H9 (cell line): ENCODE results near the gene PRR33. TPM values are rescaled to one million over a fixed set of nuclear protein-coding genes. Genes with fewer than 3 reads are reported as not detected.

ENCODE experiments used
- DNase-seq: peaks from one replicate; pipeline ENCODE4 v3.0.0-alpha.2; 2017
- H2AFZ ChIP-seq: one replicate; pipeline ENCODE4 v1.6.1; 2013; ENCODE audit warnings: mild to moderate bottlenecking, low read length, control low read depth, moderate library complexity
- H2AK5ac ChIP-seq: 2 replicates; pipeline ENCODE4 v1.6.1; 2013; ENCODE audit warnings: low read length, control low read depth, mixed read lengths; ENCODE audit not compliant: insufficient read length
- H2BK120ac ChIP-seq: one replicate; pipeline ENCODE4 v1.6.1; 2013; ENCODE audit warnings: low read depth, mild to moderate bottlenecking, low read length, control low read depth, inconsistent platforms; ENCODE audit not compliant: poor library complexity, severe bottlenecking
- H2BK12ac ChIP-seq: 2 replicates; pipeline ENCODE4 v1.6.1; 2013; ENCODE audit warnings: low read length, control low read depth, mixed read lengths, low read depth; ENCODE audit not compliant: insufficient read length
- H2BK15ac ChIP-seq: 2 replicates; pipeline ENCODE4 v1.6.1; 2013; ENCODE audit warnings: low read depth, low read length, control low read depth
- H2BK20ac ChIP-seq: one replicate; pipeline ENCODE4 v1.6.1; 2013; ENCODE audit warnings: low read depth, mild to moderate bottlenecking, low read length, control low read depth, inconsistent platforms; ENCODE audit not compliant: poor library complexity, severe bottlenecking
- H2BK5ac ChIP-seq: 2 replicates; pipeline ENCODE4 v1.6.1; 2013; ENCODE audit warnings: low read length, control low read depth, mixed read lengths; ENCODE audit not compliant: insufficient read length
- H3K14ac ChIP-seq: 2 replicates; pipeline ENCODE4 v1.6.1; 2013; ENCODE audit warnings: low read length, control low read depth; ENCODE audit not compliant: insufficient read depth
- H3K18ac ChIP-seq: 2 replicates; pipeline ENCODE4 v1.6.1; 2013; ENCODE audit warnings: low read depth, mild to moderate bottlenecking, mixed read lengths, low read length, control low read depth; ENCODE audit not compliant: insufficient read length
- H3K23ac ChIP-seq: 2 replicates; pipeline ENCODE4 v1.6.1; 2013; ENCODE audit warnings: low read length, control low read depth, mixed read lengths, low read depth; ENCODE audit not compliant: insufficient read length
- H3K23me2 ChIP-seq: 2 replicates; pipeline ENCODE4 v1.6.1; 2013; ENCODE audit warnings: low read depth, mild to moderate bottlenecking, mixed read lengths, low read length, control low read depth; ENCODE audit not compliant: insufficient read length, poor library complexity, severe bottlenecking
- H3K27ac ChIP-seq: 2 replicates; pipeline ENCODE4 v1.5.1; 2013; ENCODE audit warnings: low read length, control low read depth, mixed read lengths, low read depth; ENCODE audit not compliant: insufficient read length
- H3K27me3 ChIP-seq: 2 replicates; pipeline ENCODE4 v1.6.1; 2013; ENCODE audit warnings: low read length, control low read depth, inconsistent platforms; ENCODE audit not compliant: insufficient read depth
- H3K4ac ChIP-seq: 2 replicates; pipeline ENCODE4 v1.6.1; 2013; ENCODE audit warnings: low read depth, mild to moderate bottlenecking, control low read depth, inconsistent platforms, low read length, moderate library complexity
- H3K4me1 ChIP-seq: 2 replicates; pipeline ENCODE4 v1.6.1; 2013; ENCODE audit warnings: low read length, control low read depth, inconsistent platforms; ENCODE audit not compliant: insufficient read depth
- H3K4me2 ChIP-seq: 2 replicates; pipeline ENCODE4 v1.6.1; 2013; ENCODE audit warnings: low read length, control low read depth, mixed read lengths; ENCODE audit not compliant: insufficient read length, insufficient read depth
- H3K56ac ChIP-seq: 2 replicates; pipeline ENCODE4 v1.6.1; 2013; ENCODE audit warnings: low read depth, mild to moderate bottlenecking, mixed read lengths, low read length, control low read depth; ENCODE audit not compliant: insufficient read length
- H3K79me1 ChIP-seq: 2 replicates; pipeline ENCODE4 v1.6.1; 2013; ENCODE audit warnings: low read depth, mild to moderate bottlenecking, moderate library complexity, low read length, control low read depth, inconsistent platforms; ENCODE audit not compliant: insufficient read depth, poor library complexity, severe bottlenecking
- H3K79me2 ChIP-seq: 2 replicates; pipeline ENCODE4 v1.6.1; 2013; ENCODE audit warnings: low read length, control low read depth, inconsistent platforms; ENCODE audit not compliant: insufficient read depth
- H3K9ac ChIP-seq: 2 replicates; pipeline ENCODE4 v1.6.1; 2013; ENCODE audit warnings: low read length, control low read depth, mixed read lengths; ENCODE audit not compliant: insufficient read length; ENCODE audit errors: extremely low read depth
- H3K9me3 ChIP-seq: one replicate; pipeline ENCODE4 v1.6.1; 2013; ENCODE audit warnings: low read depth, low read length, inconsistent platforms; ENCODE audit not compliant: control insufficient read depth
- H3T11ph ChIP-seq: one replicate; pipeline ENCODE4 v1.6.1; 2013; ENCODE audit warnings: mild to moderate bottlenecking, low read length, control low read depth, inconsistent platforms
- H4K20me1 ChIP-seq: one replicate; pipeline ENCODE4 v1.6.1; 2013; ENCODE audit not compliant: control insufficient read depth, insufficient read length, insufficient read depth
- H4K5ac ChIP-seq: 2 replicates; pipeline ENCODE4 v1.6.1; 2013; ENCODE audit warnings: low read depth, mild to moderate bottlenecking, mixed read lengths, low read length, control low read depth; ENCODE audit not compliant: insufficient read length
- H4K8ac ChIP-seq: replicated peaks from 2 replicates; pipeline ENCODE4 v1.6.1; 2013; ENCODE audit warnings: low read length, control low read depth, mixed read lengths, low read depth; ENCODE audit not compliant: insufficient read length
- H4K91ac ChIP-seq: 2 replicates; pipeline ENCODE4 v1.6.1; 2013; ENCODE audit warnings: low read depth, mild to moderate bottlenecking, moderate library complexity, mixed read lengths, low read length, control low read depth; ENCODE audit not compliant: insufficient read length
- H3K27ac Mint-ChIP-seq, 3 experiments: 2 replicates in 2 of 3; 3 replicates in 1 of 3; pipeline ENCODE4 v1.8.0; 2020 to 2021; ENCODE audit warnings: mixed read lengths in 3 of 3, mild to moderate bottlenecking in 1 of 3, moderate library complexity in 1 of 3
- H3K27me3 Mint-ChIP-seq: 2 replicates; pipeline ENCODE4 v1.8.0; 2021; ENCODE audit warnings: low read depth, mild to moderate bottlenecking, moderate library complexity, mixed read lengths
- H3K36me3 Mint-ChIP-seq, 3 experiments: 2 replicates in 2 of 3; 3 replicates in 1 of 3; pipeline ENCODE4 v1.8.0; 2020 to 2021; ENCODE audit warnings: low read depth in 3 of 3, mixed read lengths in 3 of 3; ENCODE audit not compliant: insufficient read depth in 1 of 3
- H3K4me1 Mint-ChIP-seq, 2 experiments: 2 replicates each; pipeline ENCODE4 v1.8.0; 2020; ENCODE audit warnings: mixed read lengths in 2 of 2
- H3K4me3 Mint-ChIP-seq, 2 experiments: 2 replicates in 1 of 2; 3 replicates in 1 of 2; pipeline ENCODE4 v1.8.0; 2020 to 2021; ENCODE audit warnings: mild to moderate bottlenecking in 2 of 2, mixed read lengths in 2 of 2, moderate library complexity in 1 of 2
- H3K9me3 Mint-ChIP-seq, 2 experiments: 2 replicates in 1 of 2; 3 replicates in 1 of 2; pipeline ENCODE4 v1.8.0; 2020; ENCODE audit warnings: mild to moderate bottlenecking in 2 of 2, mixed read lengths in 2 of 2, moderate library complexity in 1 of 2
- WGBS: extraction: QIAGEN DNeasy Blood & Tissue Kit; methylation state at CpG from one replicate; pipeline ENCODE4 v1.1.7; 2013; ENCODE audit warnings: missing lambda C conversion rate, low lambda C conversion rate, mixed read lengths; ENCODE audit not compliant: insufficient read length; ENCODE audit errors: extremely low coverage; 5-methylcytosine and 5-hydroxymethylcytosine counted together
- total RNA-seq: library from RNA; stranded (reverse); gene quantifications from 2 replicates; pipeline ENCODE4 v1.2.1, GENCODE V29; 2021
- TF ChIP-seq, protein P1 (sequence below): fragments of 200-600 bp; sonication (generic); conservative IDR thresholded peaks from 3 replicates; pipeline ENCODE4 v1.8.0; 2021; ENCODE audit warnings: antibody characterized with exemption, mild to moderate bottlenecking

PRR33 gene
- total RNA-seq, 1 experiment from 2014 or later, result not detected

DNA sequence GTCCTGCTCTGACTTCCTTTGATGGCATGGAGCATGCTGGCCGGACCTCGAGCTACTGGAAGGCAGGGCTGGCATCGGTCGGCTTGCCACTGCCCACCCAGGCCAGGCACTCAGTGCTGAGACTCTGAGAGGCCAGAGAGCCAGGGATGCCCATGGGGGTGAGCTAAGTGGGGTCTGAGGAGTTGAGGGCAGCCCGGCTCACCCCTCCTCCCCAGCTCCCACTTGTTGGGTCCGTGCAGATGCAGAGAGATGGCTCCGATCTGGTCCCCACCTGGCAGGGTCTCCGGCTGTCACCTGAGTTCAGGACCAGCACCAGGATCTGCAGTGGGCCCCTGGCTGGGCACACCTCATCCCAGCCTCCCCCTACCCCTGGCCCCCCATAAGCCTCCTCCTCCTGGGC, 25.5 kb downstream of the PRR33 start:
- Histone ChIP-seq H2BK120ac (no peak overlapping the region), H2AFZ (no peak overlapping the region), H3T11ph (no peak overlapping the region), H3K27ac (no peak overlapping the region), H2BK5ac (no peak overlapping the region), H2BK12ac (no peak overlapping the region), H2AK5ac (no peak overlapping the region), H3K9ac (no peak overlapping the region), H3K27me3 (no peaks in the 10 kb centered on the region), H3K14ac (no peak overlapping the region; the same call in 1 of the 2 replicates), H3K23ac (no peak overlapping the region), H3K23me2 (no peaks in the 10 kb centered on the region), H3K4me1 (peaks cover 3% of the 10 kb centered on the region; the same call in 1 of the 2 replicates), H4K91ac (no peak overlapping the region), H3K4ac (no peak overlapping the region), H4K5ac (no peak overlapping the region), H3K9me3 (no peaks in the 10 kb centered on the region), H4K20me1 (no peaks in the 10 kb centered on the region), H3K56ac (no peak overlapping the region), H3K18ac (no peak overlapping the region), H3K79me2 (no peaks in the 10 kb centered on the region), H4K8ac (no peak overlapping the region), H3K4me2 (no peak overlapping the region), H2BK20ac (no peak overlapping the region), H2BK15ac (no peak overlapping the region), H3K79me1 (no peaks in the 10 kb centered on the region)
- no CpG with 5 or more reads among the region's 8 CpGs for WGBS
- Mint-ChIP-seq H3K36me3 (no peaks in the 10 kb centered on the region), H3K4me1 (peaks cover 7 to 15% of the 10 kb centered on the region in 2 experiments), H3K9me3 (no peaks in the 10 kb centered on the region; a peak in 1 of 5 replicates), H3K27ac (no peak overlapping the region; a peak in 1 of 7 replicates), H3K4me3 (no peak overlapping the region), H3K27me3 (peaks cover 29% of the 10 kb centered on the region)
- TF ChIP-seq, protein P1, sequence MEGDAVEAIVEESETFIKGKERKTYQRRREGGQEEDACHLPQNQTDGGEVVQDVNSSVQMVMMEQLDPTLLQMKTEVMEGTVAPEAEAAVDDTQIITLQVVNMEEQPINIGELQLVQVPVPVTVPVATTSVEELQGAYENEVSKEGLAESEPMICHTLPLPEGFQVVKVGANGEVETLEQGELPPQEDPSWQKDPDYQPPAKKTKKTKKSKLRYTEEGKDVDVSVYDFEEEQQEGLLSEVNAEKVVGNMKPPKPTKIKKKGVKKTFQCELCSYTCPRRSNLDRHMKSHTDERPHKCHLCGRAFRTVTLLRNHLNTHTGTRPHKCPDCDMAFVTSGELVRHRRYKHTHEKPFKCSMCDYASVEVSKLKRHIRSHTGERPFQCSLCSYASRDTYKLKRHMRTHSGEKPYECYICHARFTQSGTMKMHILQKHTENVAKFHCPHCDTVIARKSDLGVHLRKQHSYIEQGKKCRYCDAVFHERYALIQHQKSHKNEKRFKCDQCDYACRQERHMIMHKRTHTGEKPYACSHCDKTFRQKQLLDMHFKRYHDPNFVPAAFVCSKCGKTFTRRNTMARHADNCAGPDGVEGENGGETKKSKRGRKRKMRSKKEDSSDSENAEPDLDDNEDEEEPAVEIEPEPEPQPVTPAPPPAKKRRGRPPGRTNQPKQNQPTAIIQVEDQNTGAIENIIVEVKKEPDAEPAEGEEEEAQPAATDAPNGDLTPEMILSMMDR, result no peak
- DNase-seq, result no peak
